ENCODE results near the gene SETD4.

DNA sequence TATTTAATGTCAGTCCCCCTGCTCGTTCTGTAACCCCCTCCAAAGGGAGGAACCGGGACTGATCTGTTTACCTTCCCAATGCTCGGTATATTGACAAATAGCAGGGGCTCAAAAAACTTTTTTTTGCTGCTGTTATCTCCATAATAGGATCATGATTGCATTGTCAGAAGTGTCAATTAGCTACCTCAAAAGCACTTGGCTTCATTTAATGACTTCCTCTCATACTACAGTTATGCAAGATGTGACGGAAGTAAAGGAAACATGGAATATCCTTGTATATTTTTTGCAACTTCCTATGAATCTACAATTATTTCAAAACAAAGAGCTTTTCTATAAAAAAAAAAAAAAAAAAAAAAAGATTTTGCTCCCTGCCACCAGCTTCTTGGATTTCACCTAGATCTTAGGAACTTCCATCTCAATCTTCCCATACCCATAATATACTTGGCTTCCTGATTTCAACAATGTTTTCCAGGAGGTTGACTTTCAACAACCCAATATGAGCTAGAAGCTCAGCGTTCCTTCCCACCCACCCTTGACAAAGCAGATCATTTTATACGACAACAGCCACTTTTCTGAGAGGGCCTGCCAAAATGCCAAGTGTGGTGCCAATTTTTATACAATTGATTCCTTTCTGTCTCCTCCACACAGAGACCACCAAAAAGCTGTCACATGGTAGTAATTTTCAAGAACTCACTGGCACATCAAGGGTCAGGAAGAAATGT lies 71.7 kb downstream of the SETD4 start:
- TF ChIP-seq, protein P1, sequence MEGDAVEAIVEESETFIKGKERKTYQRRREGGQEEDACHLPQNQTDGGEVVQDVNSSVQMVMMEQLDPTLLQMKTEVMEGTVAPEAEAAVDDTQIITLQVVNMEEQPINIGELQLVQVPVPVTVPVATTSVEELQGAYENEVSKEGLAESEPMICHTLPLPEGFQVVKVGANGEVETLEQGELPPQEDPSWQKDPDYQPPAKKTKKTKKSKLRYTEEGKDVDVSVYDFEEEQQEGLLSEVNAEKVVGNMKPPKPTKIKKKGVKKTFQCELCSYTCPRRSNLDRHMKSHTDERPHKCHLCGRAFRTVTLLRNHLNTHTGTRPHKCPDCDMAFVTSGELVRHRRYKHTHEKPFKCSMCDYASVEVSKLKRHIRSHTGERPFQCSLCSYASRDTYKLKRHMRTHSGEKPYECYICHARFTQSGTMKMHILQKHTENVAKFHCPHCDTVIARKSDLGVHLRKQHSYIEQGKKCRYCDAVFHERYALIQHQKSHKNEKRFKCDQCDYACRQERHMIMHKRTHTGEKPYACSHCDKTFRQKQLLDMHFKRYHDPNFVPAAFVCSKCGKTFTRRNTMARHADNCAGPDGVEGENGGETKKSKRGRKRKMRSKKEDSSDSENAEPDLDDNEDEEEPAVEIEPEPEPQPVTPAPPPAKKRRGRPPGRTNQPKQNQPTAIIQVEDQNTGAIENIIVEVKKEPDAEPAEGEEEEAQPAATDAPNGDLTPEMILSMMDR (IDR thresholded peaks at IDR 0.05; ENCODE audit: low read depth, low read length, poor library complexity, severe bottlenecking), result no peak
- TF ChIP-seq EZH2phosphoT487 (IDR thresholded peaks at IDR 0.05; ENCODE audit: borderline replicate concordance, low read length), result no peak
